GM11168 (cell line): ENCODE results near the gene PYGL.
"Not testable (repeated sequence)": the region's sequence is repeated elsewhere in the genome, so short reads cannot be mapped to it uniquely, and the experiment has no call there.

Source experiments
- in situ Hi-C: fragments of 300-500 bp; cut with MboI; formaldehyde crosslinking; loops from one replicate; pipeline ENCODE4 v1.12.0; 2022; ENCODE audit warnings: low sequenced_read_pairs; ENCODE audit not compliant: unreplicated experiment

PYGL gene

DNA sequence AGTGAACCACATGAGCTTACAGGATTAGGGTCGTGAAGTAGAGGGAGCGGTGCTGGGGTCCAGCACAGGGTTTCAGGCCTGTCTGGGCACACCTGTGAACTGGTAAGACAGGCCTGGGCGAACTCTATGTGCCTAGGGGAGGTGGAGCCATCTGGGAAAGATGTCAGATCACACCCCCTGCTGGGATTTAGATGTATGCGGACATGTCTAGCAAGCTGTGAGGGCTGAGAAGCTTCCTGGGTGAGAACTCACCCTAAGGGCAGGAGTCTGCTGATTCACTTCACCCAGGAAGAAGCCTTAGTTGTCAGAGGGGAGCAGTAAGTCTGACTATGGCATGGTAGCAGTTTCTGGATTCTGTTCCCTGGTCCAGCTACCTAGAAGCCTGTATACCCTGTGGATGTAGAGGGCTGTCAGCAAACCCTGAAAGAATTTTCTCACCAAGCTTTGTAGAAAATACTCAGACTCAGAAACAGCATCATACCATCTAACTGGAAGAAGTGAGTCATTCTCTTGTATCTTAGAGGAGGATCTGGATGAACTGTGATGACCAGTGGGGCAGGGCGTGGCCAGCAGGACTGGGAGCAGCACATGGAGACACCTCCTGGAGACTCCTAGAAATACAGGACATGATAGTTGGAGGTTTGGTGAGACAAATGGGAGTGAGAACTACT is 11.2 kb upstream of the PYGL start:
- in situ Hi-C loops: no loop called here

DNA sequence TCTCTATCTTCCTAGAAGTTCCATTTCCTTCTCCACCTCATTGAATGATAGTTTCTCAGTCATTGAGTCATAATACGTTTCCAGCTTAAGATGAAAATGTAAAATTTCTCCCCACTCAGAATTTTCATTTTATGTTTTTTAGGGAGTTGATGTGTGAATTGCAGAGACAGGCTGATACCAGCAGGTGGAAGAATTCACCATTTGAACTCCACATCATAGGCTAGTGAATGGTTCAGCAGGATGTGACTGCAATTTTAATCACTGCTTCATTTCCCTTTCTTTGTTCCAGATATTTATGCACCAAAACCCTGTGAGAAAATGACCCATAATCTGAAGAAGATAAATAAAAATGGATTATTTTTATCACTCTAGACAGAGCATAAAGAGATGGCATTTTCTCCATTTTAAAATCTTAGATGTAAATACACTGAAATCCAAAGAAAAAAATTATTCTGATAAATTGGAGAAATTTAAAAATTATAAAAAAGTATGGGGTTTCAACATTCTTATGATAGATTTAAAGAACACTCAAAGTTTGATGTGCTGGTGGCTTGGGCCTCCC is 10.6 kb upstream of the PYGL start:
- in situ Hi-C loops: no loop called here

- in situ Hi-C loops: no loop called here
These were observed 9.2 kb upstream of the PYGL start for GRCh38 chr14:50953502-50953901.

DNA sequence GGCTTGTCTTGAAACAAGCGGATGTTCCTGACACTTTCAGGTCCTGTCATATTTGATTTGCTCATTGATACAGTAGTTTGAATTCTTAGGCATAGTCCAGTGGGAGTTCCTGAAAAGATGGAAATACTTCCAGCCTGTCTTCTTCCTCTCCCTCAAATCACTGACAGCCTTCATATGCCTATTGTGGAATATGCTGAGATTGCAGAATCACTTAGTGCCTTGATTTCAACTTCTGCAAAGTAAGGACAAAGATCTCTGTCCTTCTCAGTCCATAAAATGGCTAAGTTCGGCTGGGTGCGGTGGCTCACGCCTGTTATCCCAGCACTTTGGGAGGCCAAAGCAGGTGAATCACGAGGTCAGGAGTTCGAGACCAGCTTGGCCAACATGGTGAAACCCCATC is 6.7 kb upstream of the PYGL start:
- in situ Hi-C loops: no loop called here

- in situ Hi-C loops: no loop called here
These were observed 3.9 kb upstream of the PYGL start for GRCh38 chr14:50948205-50948604.

- in situ Hi-C loops: no loop called here
These were observed 3.2 kb upstream of the PYGL start for GRCh38 chr14:50947446-50947845.

DNA sequence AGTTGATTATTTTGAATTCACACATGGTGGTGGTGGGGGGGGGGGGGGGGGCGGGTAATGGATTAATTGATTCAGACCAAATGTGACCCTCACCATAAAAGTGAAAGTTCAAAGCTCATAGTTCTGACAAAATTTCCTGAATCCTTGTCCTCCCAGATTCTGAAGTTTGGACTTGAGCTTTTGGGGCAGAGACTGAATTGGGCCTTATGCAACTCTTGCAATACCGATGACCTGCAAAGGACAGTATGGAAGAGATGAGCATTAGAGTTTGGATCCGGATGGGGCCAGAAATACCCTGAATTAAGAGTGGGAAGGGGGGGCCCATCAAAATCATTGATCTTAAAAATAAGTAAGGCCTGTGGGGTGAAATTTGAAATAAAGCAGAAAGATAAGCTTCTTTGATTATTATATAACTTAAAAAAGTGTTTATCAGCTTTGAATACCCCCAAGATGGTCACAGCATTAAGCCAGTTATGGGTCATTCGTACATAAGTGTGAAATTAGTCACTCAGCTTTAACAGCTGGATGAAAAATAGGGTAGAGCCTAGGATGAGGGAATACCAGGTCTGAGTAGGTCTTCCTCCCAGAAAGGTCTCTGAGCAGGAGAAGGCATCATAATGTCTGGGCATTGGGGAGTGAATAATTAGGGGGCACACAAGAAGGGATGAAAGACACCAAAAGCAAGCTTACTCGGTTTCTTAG is 2.1 kb upstream of the PYGL start:
- in situ Hi-C loops: no loop called here

DNA sequence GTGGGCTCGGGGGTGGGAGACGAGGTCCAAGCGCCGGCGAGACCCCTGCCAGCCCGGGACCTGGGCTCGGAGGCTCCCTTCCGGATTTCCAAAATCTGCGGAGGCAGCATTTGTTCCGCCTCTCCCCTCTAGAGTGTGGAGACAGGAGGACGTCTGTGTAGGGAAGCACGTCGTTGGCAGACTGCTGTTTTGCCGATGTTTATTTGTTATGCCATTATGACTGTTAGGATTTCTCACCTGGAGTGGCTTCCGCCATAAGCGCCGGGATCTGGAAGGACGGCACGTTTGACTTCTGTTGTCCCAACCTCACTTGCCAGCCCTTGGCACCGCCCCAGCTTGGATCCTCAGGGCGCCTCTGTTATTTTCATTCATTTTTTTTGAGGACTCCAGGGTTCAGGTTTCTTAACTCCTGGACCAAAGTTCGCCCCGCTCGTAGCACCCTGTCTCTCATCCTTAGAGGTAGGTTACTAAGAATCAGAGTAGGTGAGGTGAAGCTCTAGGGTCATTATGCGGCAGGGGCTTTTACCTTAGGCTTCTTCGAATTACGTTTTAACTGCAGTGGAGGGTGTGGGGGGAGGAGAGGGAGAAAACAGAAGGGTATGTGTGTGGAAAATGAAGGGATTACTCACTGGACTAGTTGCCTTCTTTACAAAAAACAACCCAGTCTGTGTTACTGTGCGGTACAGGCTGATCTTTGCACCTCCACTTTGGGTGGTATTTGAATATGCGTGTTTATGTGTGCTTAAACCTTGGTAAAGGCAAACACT is 547 bp upstream of the PYGL start:
- in situ Hi-C loops: no loop called here

DNA sequence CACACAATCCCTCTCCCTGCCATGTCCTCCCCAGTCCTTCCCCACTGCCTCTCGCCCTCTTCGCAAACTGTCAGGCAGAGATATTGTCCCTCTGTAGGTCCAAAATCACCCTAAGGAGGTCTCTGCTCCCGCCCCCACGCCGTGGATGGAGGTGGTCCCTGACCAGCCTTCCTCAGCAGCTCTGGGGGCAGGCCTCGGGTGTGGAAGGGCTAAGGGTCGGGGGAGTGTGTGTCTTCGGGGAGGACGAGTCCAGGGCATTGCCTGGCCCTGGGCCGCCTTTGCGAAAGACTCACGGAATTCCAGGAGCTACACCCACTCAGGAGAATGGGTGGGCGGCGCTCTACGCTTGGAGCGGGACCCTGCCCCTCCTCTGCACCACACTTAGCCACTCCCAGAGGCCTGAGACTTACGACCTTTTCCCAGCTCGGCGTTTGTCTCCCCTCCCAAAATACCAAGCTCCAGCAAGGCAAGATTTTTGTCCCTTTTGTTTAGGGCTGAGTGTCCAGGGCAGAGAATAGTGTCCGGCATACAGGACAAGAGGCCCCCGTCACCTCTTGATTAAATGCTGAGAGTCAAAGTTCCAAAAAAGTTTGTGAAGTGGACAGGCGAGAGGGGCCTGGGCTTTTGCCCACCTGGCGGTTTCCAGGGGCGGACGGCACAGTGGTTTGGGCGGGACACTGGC is 881 bp downstream of the PYGL start:
- in situ Hi-C loops: no loop called here

DNA sequence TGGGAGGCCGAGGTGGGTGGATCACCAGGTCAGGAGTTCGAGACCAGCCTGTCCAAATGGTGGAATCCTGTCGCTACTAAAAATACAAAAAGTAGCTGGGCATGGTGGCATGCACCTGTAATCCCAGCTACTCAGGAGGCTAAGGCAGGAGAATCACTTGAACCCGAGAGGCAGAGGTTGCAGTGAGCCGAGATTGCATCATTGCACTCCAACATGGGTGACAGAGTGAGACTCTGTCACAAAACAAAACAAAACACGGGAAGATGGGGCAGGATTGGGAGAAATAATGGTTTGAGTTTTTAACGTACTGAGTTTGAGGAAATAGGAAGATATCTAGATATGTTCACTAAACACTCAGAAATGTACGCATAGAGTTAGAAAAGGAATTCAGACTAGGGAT is 2.6 kb downstream of the PYGL start:
- in situ Hi-C loops: not testable (repeated sequence)

- in situ Hi-C loops: no loop called here
These were observed 3.1 kb downstream of the PYGL start for GRCh38 chr14:50941151-50941550.

GRCh38 chr14:50937800-50938199 is 6.5 kb downstream of the PYGL start:
- in situ Hi-C loops: no loop called here

- in situ Hi-C loops: no loop called here
These were observed 7.0 kb downstream of the PYGL start for GRCh38 chr14:50937325-50937724.

- in situ Hi-C loops: no loop called here
These were observed 7.4 kb downstream of the PYGL start for GRCh38 chr14:50936882-50937281.

DNA sequence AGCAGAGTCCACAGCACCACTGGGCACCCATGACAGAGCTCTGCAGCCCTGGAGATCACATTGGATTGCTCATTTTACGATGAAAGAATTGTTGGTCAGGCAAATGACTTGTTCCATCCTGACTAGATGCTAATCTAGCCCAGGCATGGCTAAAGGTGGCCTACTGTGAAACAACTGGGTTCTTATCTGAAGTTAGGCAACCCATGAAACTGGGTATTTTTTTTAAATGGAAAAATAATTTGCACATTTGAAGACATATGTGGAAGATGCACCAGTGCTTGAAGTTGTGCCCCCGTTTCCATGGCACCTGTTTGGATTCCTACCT is 8.3 kb downstream of the PYGL start:
- in situ Hi-C loops: no loop called here

GRCh38 chr14:50935126-50936015 is 8.9 kb downstream of the PYGL start:
- in situ Hi-C loops: no loop called here

- in situ Hi-C loops: no loop called here
These were observed 11.4 kb downstream of the PYGL start for GRCh38 chr14:50932592-50933495.

DNA sequence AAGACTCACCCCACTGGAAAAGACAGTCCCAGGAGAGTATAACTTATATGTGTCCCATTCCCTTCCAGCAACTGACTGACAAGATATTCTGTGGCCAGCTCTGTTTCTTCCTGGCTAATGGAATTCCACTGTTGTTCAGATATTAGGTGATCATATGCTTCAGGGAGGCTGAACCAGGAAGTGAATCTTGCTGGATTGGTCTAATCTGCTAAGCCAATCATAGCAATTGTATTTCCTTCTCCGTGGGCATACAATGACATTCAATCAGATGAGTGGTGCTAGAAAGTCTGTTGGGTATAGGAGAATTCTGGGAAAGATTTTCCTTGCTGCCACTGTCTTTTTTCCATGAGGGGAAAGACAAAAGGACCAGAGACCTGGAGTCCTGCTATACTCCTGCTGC is 12.1 kb downstream of the PYGL start:
- in situ Hi-C loops: no loop called here

- in situ Hi-C loops: no loop called here
These were observed 12.7 kb downstream of the PYGL start for GRCh38 chr14:50931559-50931958.
